NCI-H526 treated with DMSO at 0.1 percent for 48 hours (cell line): ENCODE data around the gene HOXB9.

Source experiments
- DNase-seq: peaks from one replicate; lab custom pipeline; 2025; lab: John Stamatoyannopoulos, UW

HOXB9 gene

GRCh38 chr17:48583708-48584222, 42.4 kb downstream of the HOXB9 start:
- DNase-seq, result no peak

GRCh38 chr17:48582750-48583069, 43.4 kb downstream of the HOXB9 start:
- DNase-seq, result no peak

- no peak for DNase-seq
These were observed 46.2 kb downstream of the HOXB9 start for GRCh38 chr17:48579760-48580554.

- no peak for DNase-seq
These were observed 46.7 kb downstream of the HOXB9 start for GRCh38 chr17:48579471-48579759.

GRCh38 chr17:48578616-48579470, 47.3 kb downstream of the HOXB9 start:
- no peak for DNase-seq

GRCh38 chr17:48577946-48578615, 48.1 kb downstream of the HOXB9 start, which contains the start of gene HOXB4:
Gene HOXB4, minus strand, starts transcription at chr17:48578350. Its CDS starts 31 bp downstream, at chr17:48578319.
- DNase-seq, result no peak

- no peak for DNase-seq
These were observed 48.7 kb downstream of the HOXB9 start for GRCh38 chr17:48577330-48577945.

- no peak for DNase-seq
These were observed 49.5 kb downstream of the HOXB9 start for GRCh38 chr17:48576479-48577309.

GRCh38 chr17:48575673-48576478, 50.3 kb downstream of the HOXB9 start:
- DNase-seq, result no peak

GRCh38 chr17:48575066-48575582, 51.0 kb downstream of the HOXB9 start:
- DNase-seq, result no peak

- DNase-seq, result no peak
These were observed 51.6 kb downstream of the HOXB9 start for GRCh38 chr17:48574505-48575065.

- DNase-seq, result no peak
These were observed 54.2 kb downstream of the HOXB9 start for GRCh38 chr17:48571826-48572417.
